Body of pancreas (tissue), 4 donors: ENCODE measurements around the gene TPST1. TPM values are rescaled to one million over a fixed set of nuclear protein-coding genes. Genes with fewer than 3 reads are reported as not detected.
"Not testable (repeated sequence)": the region's sequence is repeated elsewhere in the genome, so short reads cannot be mapped to it uniquely, and the experiment has no call there.

Source experiments
- ATAC-seq: fragments of 150-250 bp; one replicate; pipeline ENCODE4 v1.9.1; 2016
- DNase-seq, 4 donors: peaks; one replicate each; pipeline ENCODE4 v3.0.0-alpha.2; 2019
- H3K27ac ChIP-seq, 4 donors: fragments of 200-600 bp; sonication (generic); 1 replicate in 3 of 4; 2 replicates in 1 of 4; pipeline versions ENCODE4 v1.5.1 to v1.6.1; 2016 to 2019; ENCODE audit warnings: mild to moderate bottlenecking in 1 of 4, mixed read lengths in 1 of 4, moderate library complexity in 1 of 4
- H3K27me3 ChIP-seq, 2 donors: fragments of 200-600 bp; sonication (generic); one replicate each; pipeline ENCODE4 v1.6.0; 2016; ENCODE audit warnings: mild to moderate bottlenecking in 1 of 2
- H3K36me3 ChIP-seq, 2 donors: fragments of 200-600 bp; sonication (generic); replicated peaks in 1 of 2; 2 replicates each; pipeline ENCODE4 v1.5.1; 2016; ENCODE audit warnings: low read depth in 2 of 2; ENCODE audit not compliant: insufficient read depth in 1 of 2
- H3K4me1 ChIP-seq: fragments of 200-600 bp; sonication (generic); one replicate; pipeline ENCODE4 v1.6.0; 2016
- H3K4me3 ChIP-seq, 2 donors: fragments of 200-600 bp; sonication (generic); 1 replicate in 1 of 2; 2 replicates in 1 of 2; pipeline ENCODE4 v1.5.1; 2016 to 2019
- H3K9me3 ChIP-seq, 3 donors: fragments of 200-600 bp; sonication (generic); 1 replicate in 2 of 3; 2 replicates in 1 of 3; pipeline ENCODE4 v1.5.1; 2016
- CTCF ChIP-seq, 7 experiments: fragments of 450-650 bp in 4 of 7; fragments of 200-600 bp in 3 of 7; sonication (generic) in 3 of 7; IDR thresholded peaks; one replicate each; pipeline ENCODE4 v1.5.1; 2016 to 2019; ENCODE audit warnings: antibody characterized with exemption in 7 of 7
- POLR2A ChIP-seq, 3 donors: fragments of 450-650 bp; IDR thresholded peaks; one replicate each; pipeline ENCODE4 v1.6.1; 2016; ENCODE audit warnings: antibody characterized with exemption in 3 of 3, mild to moderate bottlenecking in 2 of 3
- WGBS, 2 donors: methylation state at CpG; one replicate each; pipeline ENCODE4 v1.1.5; 2017; 5-methylcytosine and 5-hydroxymethylcytosine counted together
- intact Hi-C: fragments of 100-400 bp; cut with DNase I; formaldehyde crosslinking; loops from one replicate; pipeline ENCODE4 v1.15.1; 2023
- total RNA-seq, 2 donors: library from RNA; depleted of rRNA; stranded (reverse); fragments of >200 nt; gene quantifications; one replicate each; pipeline ENCODE4 v1.1.0, GENCODE V29; 2016

The TPST1 gene
- total RNA-seq, 2 donors from 2014 or later: 12.5 to 16.5 TPM

- no peaks in the 10 kb centered on the region for H3K36me3 ChIP-seq
- no peaks in the 10 kb centered on the region for H3K4me1 ChIP-seq
- TF ChIP-seq CTCF (IDR thresholded peaks at IDR 0.05): no peak
- TF ChIP-seq POLR2A (IDR thresholded peaks at IDR 0.05): no peak
- DNase-seq: no peak
- H3K4me3 ChIP-seq: no peak overlapping the region
- intact Hi-C loops: no loop called here
- no peaks in the 10 kb centered on the region for H3K27me3 ChIP-seq
- no peak overlapping the region for H3K27ac ChIP-seq
- no peaks in the 10 kb centered on the region for H3K9me3 ChIP-seq
- 80 to 89% methylated on average over 5 of the region's 5 CpGs for WGBS, 2 donors
- ATAC-seq: no peak
Observed at GRCh38 chr7:66173856-66174255, 31.3 kb upstream of the TPST1 start.

DNA sequence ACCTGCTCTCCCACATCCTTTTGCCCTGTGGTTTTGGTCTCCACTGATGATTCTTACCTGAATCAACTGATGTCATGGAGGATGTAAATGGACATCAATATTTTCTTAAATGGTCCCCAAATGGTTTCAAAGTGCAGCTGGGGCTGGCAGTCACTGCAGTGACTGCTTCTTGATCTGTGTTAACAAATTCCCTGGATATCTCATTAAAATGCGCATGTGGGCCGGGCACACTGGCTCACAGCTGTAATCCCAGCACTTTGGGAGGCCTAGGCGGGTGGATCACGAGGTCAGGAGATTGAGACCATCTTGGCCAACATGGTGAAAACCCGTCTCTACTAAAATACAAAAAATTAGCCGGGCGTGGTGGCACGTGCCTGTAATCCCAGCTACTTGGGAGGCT, 30.1 kb upstream of the TPST1 start:
- intact Hi-C loops: not testable (repeated sequence)

GRCh38 chr7:66176914-66177313, 28.2 kb upstream of the TPST1 start:
- no peak overlapping the region for H3K4me3 ChIP-seq
- no peaks in the 10 kb centered on the region for H3K4me1 ChIP-seq
- DNase-seq (no peak), ATAC-seq (no peak)
- no peak overlapping the region for H3K27ac ChIP-seq
- no peaks in the 10 kb centered on the region for H3K36me3 ChIP-seq
- no peaks in the 10 kb centered on the region for H3K27me3 ChIP-seq
- WGBS, 2 donors: 77 to 88% methylated on average over 1 to 2 of the region's 2 CpGs
- no peaks in the 10 kb centered on the region for H3K9me3 ChIP-seq
- TF ChIP-seq CTCF (IDR thresholded peaks at IDR 0.05) (no peak), POLR2A (IDR thresholded peaks at IDR 0.05) (no peak)
- intact Hi-C loops: no loop called here

More for the DNA sequence above, 30.1 kb upstream of the TPST1 start:
- H3K27ac ChIP-seq, H3K36me3 ChIP-seq, H3K27me3 ChIP-seq, ATAC-seq, DNase-seq, H3K4me1 ChIP-seq, H3K9me3 ChIP-seq, H3K4me3 ChIP-seq: not testable (repeated sequence)
- WGBS, 2 donors: 89 to 96% methylated on average over 8 of the region's 8 CpGs

DNA sequence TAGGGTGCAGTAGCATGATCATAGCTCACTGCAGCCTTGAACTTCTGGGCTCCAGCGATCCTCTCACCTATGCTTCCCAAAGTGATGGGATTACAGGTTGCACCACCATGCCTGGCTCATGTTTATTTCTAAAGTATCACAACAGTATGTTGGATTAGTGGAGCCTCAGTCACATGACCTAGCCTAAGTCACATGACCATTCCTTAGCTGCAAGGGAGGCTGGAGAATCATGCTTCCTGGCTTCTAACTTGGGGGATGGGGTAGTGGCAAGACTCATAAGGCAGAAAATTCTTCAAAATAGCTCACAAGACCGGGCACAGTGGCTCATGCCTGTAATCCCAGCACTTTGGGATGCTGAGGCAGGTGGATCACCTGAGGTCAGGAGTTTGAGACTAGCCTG, 26.9 kb upstream of the TPST1 start:
- ATAC-seq: no peak
- 87 to 90% methylated on average over 2 of the region's 2 CpGs for WGBS, 2 donors
- intact Hi-C loops: no loop called here
- Histone ChIP-seq H3K4me3 (no peak overlapping the region), H3K27me3 (no peaks in the 10 kb centered on the region), H3K9me3 (no peaks in the 10 kb centered on the region), H3K4me1 (no peaks in the 10 kb centered on the region), H3K27ac (no peak overlapping the region), H3K36me3 (no peaks in the 10 kb centered on the region)
- no peak for TF ChIP-seq POLR2A (IDR thresholded peaks at IDR 0.05)
- no peak for TF ChIP-seq CTCF (IDR thresholded peaks at IDR 0.05)
- DNase-seq: no peak

DNA sequence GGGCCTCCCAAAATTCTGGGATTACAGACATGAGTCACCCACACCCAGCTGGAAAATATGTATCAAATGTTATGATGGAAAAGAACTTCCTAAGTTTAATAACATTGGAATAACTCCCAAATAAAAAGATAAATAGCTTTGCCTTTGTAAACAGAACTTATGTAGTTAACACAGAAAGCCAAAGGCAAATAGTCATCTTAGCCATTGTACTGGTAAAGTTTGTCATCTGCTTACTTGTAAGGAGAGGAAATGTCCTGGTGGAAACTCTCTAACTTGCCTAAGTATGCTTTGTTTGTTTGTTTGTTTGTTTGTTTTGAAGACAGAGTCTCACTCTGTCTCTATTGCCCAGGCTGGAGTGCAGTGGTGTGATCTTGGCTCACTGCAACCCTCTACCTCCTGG, 23.8 kb upstream of the TPST1 start:
- intact Hi-C loops: no loop called here
- no peak for TF ChIP-seq CTCF (IDR thresholded peaks at IDR 0.05)
- no peak for TF ChIP-seq POLR2A (IDR thresholded peaks at IDR 0.05)
- H3K9me3 ChIP-seq: no peaks in the 10 kb centered on the region

More for the DNA sequence above, 23.8 kb upstream of the TPST1 start:
- no peaks in the 10 kb centered on the region for H3K27me3 ChIP-seq
- no peaks in the 10 kb centered on the region for H3K4me1 ChIP-seq
- no peak overlapping the region for H3K4me3 ChIP-seq
- H3K27ac ChIP-seq: no peak overlapping the region
- no peak for ATAC-seq
- no peaks in the 10 kb centered on the region for H3K36me3 ChIP-seq
- no peak for DNase-seq
